NB4 (cell line): Measurements from ENCODE around the gene CELF1.
"Not testable (repeated sequence)": the region's sequence is repeated elsewhere in the genome, so short reads cannot be mapped to it uniquely, and the experiment has no call there.

Experiments
- POLR2A ChIP-seq: IDR thresholded peaks from 2 replicates; pipeline ENCODE4 v1.6.1; 2011; ENCODE audit warnings: mild to moderate bottlenecking; ENCODE audit not compliant: insufficient read length; ENCODE audit errors: extremely low read depth
- TF ChIP-seq, protein P1 (sequence below): IDR thresholded peaks from one replicate; pipeline ENCODE4 v1.5.1; 2012; ENCODE audit warnings: low read depth, low read length

DNA sequence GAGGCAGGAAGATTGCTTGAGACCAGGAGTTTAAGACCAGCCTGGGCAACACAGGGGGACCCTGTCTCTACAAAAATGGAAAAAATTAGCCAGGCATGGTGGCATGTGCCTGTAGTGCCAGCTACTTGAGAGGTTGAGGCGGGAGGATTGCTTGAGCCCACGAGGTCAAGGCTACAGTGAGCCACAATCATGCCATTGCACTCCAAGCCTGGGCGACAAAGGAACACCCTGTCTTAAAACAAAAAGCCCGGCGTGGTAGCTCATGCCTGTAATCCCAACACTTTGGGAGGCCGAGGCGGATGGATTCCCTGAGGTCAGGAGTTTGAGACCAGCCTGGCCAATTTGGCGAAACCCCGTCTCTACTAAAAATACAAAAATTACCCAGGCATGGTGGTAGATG, 22.2 kb downstream of the CELF1 start:
- not testable (repeated sequence) for TF ChIP-seq POLR2A
- TF ChIP-seq, protein P1, sequence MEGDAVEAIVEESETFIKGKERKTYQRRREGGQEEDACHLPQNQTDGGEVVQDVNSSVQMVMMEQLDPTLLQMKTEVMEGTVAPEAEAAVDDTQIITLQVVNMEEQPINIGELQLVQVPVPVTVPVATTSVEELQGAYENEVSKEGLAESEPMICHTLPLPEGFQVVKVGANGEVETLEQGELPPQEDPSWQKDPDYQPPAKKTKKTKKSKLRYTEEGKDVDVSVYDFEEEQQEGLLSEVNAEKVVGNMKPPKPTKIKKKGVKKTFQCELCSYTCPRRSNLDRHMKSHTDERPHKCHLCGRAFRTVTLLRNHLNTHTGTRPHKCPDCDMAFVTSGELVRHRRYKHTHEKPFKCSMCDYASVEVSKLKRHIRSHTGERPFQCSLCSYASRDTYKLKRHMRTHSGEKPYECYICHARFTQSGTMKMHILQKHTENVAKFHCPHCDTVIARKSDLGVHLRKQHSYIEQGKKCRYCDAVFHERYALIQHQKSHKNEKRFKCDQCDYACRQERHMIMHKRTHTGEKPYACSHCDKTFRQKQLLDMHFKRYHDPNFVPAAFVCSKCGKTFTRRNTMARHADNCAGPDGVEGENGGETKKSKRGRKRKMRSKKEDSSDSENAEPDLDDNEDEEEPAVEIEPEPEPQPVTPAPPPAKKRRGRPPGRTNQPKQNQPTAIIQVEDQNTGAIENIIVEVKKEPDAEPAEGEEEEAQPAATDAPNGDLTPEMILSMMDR, result not testable (repeated sequence)
